IMR-90 (cell line): ENCODE results near the gene PAXX. TPM values are rescaled to one million over a fixed set of nuclear protein-coding genes. Genes with fewer than 3 reads are reported as not detected.

Experiments
- ATAC-seq: fragments of 200-7000 bp; cut with Tn5 transposase; 2 replicates; pipeline ENCODE4 v1.9.1; 2020; ENCODE audit warnings: low read depth, mild to moderate bottlenecking, moderate library complexity
- BruUV-seq: library from RNA; stranded (reverse); fragments of 400-500 nt; replicated peaks from 2 replicates; lab custom pipeline; 2021; lab: Mats Ljungman, UMichigan
- CTCF ChIA-PET: fragments of 300-600 bp; formaldehyde crosslinking; extraction: SDS; loops from one replicate; lab custom pipeline; 2021; ENCODE audit warnings: antibody characterized with exemption; lab: Yijun Ruan, JAX
- POLR2A ChIA-PET: fragments of 300-600 bp; sonication (Branson Sonifier 250); formaldehyde crosslinking; loops from one replicate; lab custom pipeline; 2022; ENCODE audit warnings: antibody characterized with exemption; ENCODE audit not compliant: unreplicated experiment; lab: Charles Lee
- DNase-seq: peaks from one replicate; pipeline ENCODE4 v3.0.0; 2013
- H2AFZ ChIP-seq: replicated peaks from 2 replicates; pipeline ENCODE3; 2013; ENCODE audit warnings: low read length, mild to moderate bottlenecking; ENCODE audit not compliant: poor library complexity
- H2AK5ac ChIP-seq: 2 replicates; pipeline ENCODE4 v1.6.1; 2013; ENCODE audit warnings: low read depth, low read length, inconsistent platforms
- H2AK9ac ChIP-seq: replicated peaks from 2 replicates; pipeline ENCODE3; 2013; ENCODE audit warnings: mild to moderate bottlenecking, low read depth, low read length, moderate library complexity; ENCODE audit not compliant: poor library complexity
- H2BK120ac ChIP-seq: 2 replicates; pipeline ENCODE4 v1.6.1; 2013; ENCODE audit warnings: low read depth, low read length, inconsistent platforms
- H2BK15ac ChIP-seq: 3 replicates; pipeline ENCODE4 v1.6.1; 2013; ENCODE audit warnings: low read depth, low read length, inconsistent platforms
- H2BK20ac ChIP-seq: 2 replicates; pipeline ENCODE4 v1.6.1; 2013; ENCODE audit warnings: low read depth, mild to moderate bottlenecking, inconsistent platforms, low read length, moderate library complexity
- H2BK5ac ChIP-seq: 2 replicates; pipeline ENCODE4 v1.6.1; 2013; ENCODE audit warnings: mild to moderate bottlenecking, low read depth, low read length, inconsistent platforms; ENCODE audit not compliant: poor library complexity, severe bottlenecking
- H3K14ac ChIP-seq: replicated peaks from 2 replicates; pipeline ENCODE4 v1.6.1; 2013; ENCODE audit warnings: low read depth, low read length, inconsistent platforms
- H3K18ac ChIP-seq: 2 replicates; pipeline ENCODE4 v1.6.1; 2013; ENCODE audit warnings: low read depth, low read length, control low read depth
- H3K23ac ChIP-seq: 2 replicates; pipeline ENCODE4 v1.6.1; 2013; ENCODE audit warnings: low read depth, low read length, inconsistent platforms
- H3K27ac ChIP-seq: 2 replicates; pipeline ENCODE4 v1.5.1; 2013; ENCODE audit warnings: mild to moderate bottlenecking, control low read depth, low read length; ENCODE audit not compliant: insufficient read depth
- H3K27me3 ChIP-seq: 2 replicates; pipeline ENCODE4 v1.6.1; 2013; ENCODE audit warnings: low read length; ENCODE audit not compliant: control insufficient read depth, insufficient read depth
- H3K36me3 ChIP-seq: 2 replicates; pipeline ENCODE4 v1.6.1; 2013; ENCODE audit warnings: low read length, mixed read lengths; ENCODE audit not compliant: control insufficient read depth, insufficient read depth
- H3K4ac ChIP-seq: 2 replicates; pipeline ENCODE4 v1.6.1; 2013; ENCODE audit warnings: low read depth, low read length, inconsistent platforms
- H3K4me1 ChIP-seq: 2 replicates; pipeline ENCODE4 v1.6.1; 2013; ENCODE audit warnings: low read length, mixed read lengths; ENCODE audit not compliant: control insufficient read depth, insufficient read depth
- H3K4me2 ChIP-seq: 2 replicates; pipeline ENCODE4 v1.6.1; 2013; ENCODE audit warnings: low read depth, mild to moderate bottlenecking, control low read depth, low read length, moderate library complexity
- H3K4me3 ChIP-seq: 2 replicates; pipeline ENCODE4 v1.5.1; 2013; ENCODE audit warnings: low read depth, mild to moderate bottlenecking, control low read depth, low read length, moderate library complexity; ENCODE audit not compliant: insufficient read depth
- H3K56ac ChIP-seq: 2 replicates; pipeline ENCODE4 v1.6.1; 2013; ENCODE audit warnings: low read length, inconsistent platforms; ENCODE audit not compliant: insufficient read depth; ENCODE audit errors: extremely low read depth
- H3K79me1 ChIP-seq, 2 experiments: 2 replicates each; pipeline ENCODE4 v1.6.1; 2013; ENCODE audit warnings: low read length in 2 of 2, inconsistent platforms in 1 of 2, low read depth in 1 of 2
- H3K9ac ChIP-seq: 2 replicates; pipeline ENCODE4 v1.6.1; 2013; ENCODE audit warnings: low read depth, low read length, control low read depth
- H3K9me1 ChIP-seq: 2 replicates; pipeline ENCODE4 v1.6.1; 2013; ENCODE audit warnings: low read length, inconsistent platforms; ENCODE audit not compliant: insufficient read depth
- H3K9me3 ChIP-seq: 2 replicates; pipeline ENCODE4 v1.6.1; 2013; ENCODE audit warnings: low read length; ENCODE audit not compliant: control insufficient read depth, insufficient read depth
- H4K20me1 ChIP-seq: 2 replicates; pipeline ENCODE4 v1.6.1; 2013; ENCODE audit warnings: low read length, inconsistent platforms; ENCODE audit not compliant: insufficient read depth
- H4K5ac ChIP-seq: 2 replicates; pipeline ENCODE4 v1.6.1; 2013; ENCODE audit warnings: mild to moderate bottlenecking, low read depth, low read length, control low read depth
- H4K8ac ChIP-seq, 2 experiments: 2 replicates each; pipeline ENCODE4 v1.6.1; 2013; ENCODE audit warnings: low read depth in 2 of 2, low read length in 2 of 2, control low read depth in 1 of 2, inconsistent platforms in 1 of 2
- H4K91ac ChIP-seq: 2 replicates; pipeline ENCODE4 v1.6.1; 2013; ENCODE audit warnings: low read depth, low read length, inconsistent platforms; ENCODE audit not compliant: insufficient read depth
- BHLHE40 ChIP-seq: fragments of 150-350 bp; IDR thresholded peaks from 2 replicates; pipeline ENCODE4 v1.6.1; 2016; ENCODE audit warnings: mild to moderate bottlenecking, low read depth, low read length
- CEBPB ChIP-seq: IDR thresholded peaks from 2 replicates; pipeline ENCODE4 v1.6.1; 2012; ENCODE audit warnings: low read depth, low read length, improper control_type of control experiment
- CHD1 ChIP-seq: IDR thresholded peaks from 2 replicates; pipeline ENCODE4 v1.6.1; 2012; ENCODE audit warnings: low read depth, low read length, improper control_type of control experiment
- CTCF ChIP-seq: conservative IDR thresholded peaks from 2 replicates; pipeline ENCODE4 v1.5.1; 2012; ENCODE audit warnings: mild to moderate bottlenecking, low read depth, low read length, improper control_type of control experiment
- ELK1 ChIP-seq: fragments of 150-350 bp; IDR thresholded peaks from 2 replicates; pipeline ENCODE4 v1.6.1; 2016; ENCODE audit warnings: low read depth, mild to moderate bottlenecking, low read length, moderate library complexity, borderline replicate concordance
- FOS ChIP-seq: fragments of 150-350 bp; IDR thresholded peaks from 2 replicates; pipeline ENCODE4 v1.6.1; 2016; ENCODE audit warnings: low read depth, low read length
- MAFK ChIP-seq: IDR thresholded peaks from 2 replicates; pipeline ENCODE4 v1.6.1; 2012; ENCODE audit warnings: low read depth, low read length, improper control_type of control experiment
- MAZ ChIP-seq: IDR thresholded peaks from 2 replicates; pipeline ENCODE4 v1.6.1; 2012; ENCODE audit warnings: low read depth, mild to moderate bottlenecking, low read length, improper control_type of control experiment, moderate library complexity, borderline replicate concordance
- MXI1 ChIP-seq: IDR thresholded peaks from 2 replicates; pipeline ENCODE4 v1.6.1; 2012; ENCODE audit warnings: low read depth, mild to moderate bottlenecking, low read length, moderate library complexity, borderline replicate concordance
- NFE2L2 ChIP-seq: fragments of 150-350 bp; IDR thresholded peaks from 2 replicates; pipeline ENCODE4 v1.6.1; 2016; ENCODE audit warnings: low read depth, mild to moderate bottlenecking, low read length
- POLR2A ChIP-seq: IDR thresholded peaks from 2 replicates; pipeline ENCODE4 v1.6.1; 2012; ENCODE audit warnings: mild to moderate bottlenecking, low read depth, low read length
- RAD21 ChIP-seq: IDR thresholded peaks from 2 replicates; pipeline ENCODE4 v1.6.1; 2012; ENCODE audit warnings: low read length, improper control_type of control experiment
- RCOR1 ChIP-seq: IDR thresholded peaks from 2 replicates; pipeline ENCODE4 v1.6.1; 2012; ENCODE audit warnings: mild to moderate bottlenecking, low read length, improper control_type of control experiment; ENCODE audit not compliant: insufficient replicate concordance
- RFX5 ChIP-seq: IDR thresholded peaks from 2 replicates; pipeline ENCODE4 v1.8.0; 2012; ENCODE audit warnings: low read depth, mild to moderate bottlenecking, low read length, moderate library complexity
- SMC3 ChIP-seq: fragments of 150-350 bp; IDR thresholded peaks from 2 replicates; pipeline ENCODE4 v1.6.1; 2016; ENCODE audit warnings: low read depth, mild to moderate bottlenecking, antibody characterized with exemption, low read length, moderate library complexity
- USF2 ChIP-seq: fragments of 150-350 bp; IDR thresholded peaks from 2 replicates; pipeline ENCODE4 v1.6.1; 2017; ENCODE audit warnings: mild to moderate bottlenecking, antibody characterized with exemption, low read length, low read depth
- WGBS, 2 experiments: methylation state at CpG; one replicate each; pipeline versions ENCODE4 v1.1.5 to v1.1.7; 2013; ENCODE audit warnings: missing lambda C conversion rate in 2 of 2; ENCODE audit not compliant: insufficient read length in 1 of 2; ENCODE audit errors: extremely low coverage in 2 of 2; 5-methylcytosine and 5-hydroxymethylcytosine counted together
- dilution Hi-C: fragments of 300-500 bp; cut with HindIII; formaldehyde crosslinking; loops from one replicate; pipeline ENCODE4 v1.14.3; 2018; ENCODE audit warnings: low sequenced_read_pairs; ENCODE audit not compliant: unreplicated experiment
- in situ Hi-C: fragments of 300-500 bp; cut with MboI; formaldehyde crosslinking; loops from 3 replicates; pipeline ENCODE4 v1.14.3; 2019; ENCODE audit warnings: low sequenced_read_pairs, inconsistent platforms, mixed read lengths
- intact Hi-C: fragments of 100-400 bp; cut with micrococcal nuclease; formaldehyde crosslinking; loops from 2 replicates; pipeline ENCODE4 v1.10.0; 2022
- polyA plus RNA-seq, 3 experiments: library from polyadenylated mRNA; depleted of rRNA; stranded (reverse); fragments of >200 nt; gene quantifications; 2 replicates each; pipeline ENCODE4 v1.2.3, GENCODE V29; 2012; ENCODE audit warnings: low replicate concordance in 1 of 3
- total RNA-seq: library from RNA; depleted of rRNA; stranded (reverse); fragments of >200 nt; gene quantifications from 2 replicates; pipeline ENCODE4 v1.2.3, GENCODE V29; 2012

Gene PAXX
- total and polyA plus RNA-seq, 2 of the 4 experiments (the other 2 are of a cell fraction): 5.7 to 24.6 TPM

DNA sequence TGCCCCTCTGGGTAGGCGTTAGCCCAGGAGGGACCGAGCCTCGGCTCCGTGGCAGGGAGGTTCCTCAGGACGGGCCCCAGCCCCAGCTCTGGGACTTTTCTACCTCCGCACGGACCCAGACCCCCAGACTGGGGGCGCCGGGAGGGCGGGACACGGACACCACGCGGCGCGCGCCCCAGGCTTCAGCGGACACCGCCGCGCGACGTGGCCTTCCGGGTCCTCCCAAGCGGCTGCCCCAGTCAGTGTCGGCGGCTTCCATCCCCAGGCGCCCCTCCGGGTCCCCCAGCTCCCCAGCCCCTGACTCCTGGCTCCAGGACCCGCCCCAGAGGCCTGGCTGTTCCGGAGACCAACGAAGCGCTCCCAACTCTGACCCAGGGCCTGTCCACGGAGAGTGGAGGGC lies 6.4 kb upstream of the PAXX start:
- Histone ChIP-seq H3K56ac (no peak overlapping the region), H3K9me1 (no peaks in the 10 kb centered on the region), H3K14ac (no peak overlapping the region), H3K79me1 (no peaks in the 10 kb centered on the region), H4K5ac (no peak overlapping the region), H3K23ac (no peak overlapping the region), H3K4me2 (no peak overlapping the region), H3K4me3 (no peak overlapping the region), H3K9me3 (peaks cover 6% of the 10 kb centered on the region), H4K8ac (no peak overlapping the region), H3K4me1 (no peaks in the 10 kb centered on the region), H4K91ac (no peak overlapping the region), H3K4ac (no peak overlapping the region), H2AK5ac (no peak overlapping the region), H2BK20ac (no peak overlapping the region), H2BK15ac (no peak overlapping the region), H3K18ac (no peak overlapping the region), H3K36me3 (no peaks in the 10 kb centered on the region), H2BK120ac (no peak overlapping the region), H3K27me3 (peaks cover 52% of the 10 kb centered on the region), H2AK9ac (no peak overlapping the region), H3K9ac (no peak overlapping the region), H4K20me1 (no peaks in the 10 kb centered on the region), H3K27ac (no peak overlapping the region), H2AFZ (no peak overlapping the region), H2BK5ac (no peak overlapping the region)
- ATAC-seq (no peak), DNase-seq (no peak)
- 7% methylated on average over 11 of the region's 33 CpGs; no CpG with 5 or more reads in 1 of the 2 experiments for WGBS, 2 experiments
- POLR2A ChIA-PET: no interaction called here
- TF ChIP-seq NFE2L2 (no peak), BHLHE40 (no peak), CHD1 (no peak), FOS (no peak), MXI1 (no peak), CEBPB (no peak), USF2 (no peak), RAD21 (no peak), POLR2A (no peak), MAZ (no peak), SMC3 (no peak), RFX5 (no peak), RCOR1 (no peak), ELK1 (no peak), CTCF (no peak), MAFK (no peak)
- intact Hi-C loops: no loop called here
- in situ Hi-C loops: no loop called here
- CTCF ChIA-PET: interaction anchor here (1.0 kb wide), 1 partner anchor 43 kb away, joined by 5 read pairs; no protein-coding TSS in a partner anchor
- no TSS peak for BruUV-seq
- dilution Hi-C loops: no loop called here
